EH (cell line): ENCODE data around the gene HDAC9.

ENCODE experiments used
- DNase-seq: peaks from one replicate; pipeline ENCODE4 v3.0.0-alpha.2; 2015; ENCODE audit warnings: low read depth

Gene HDAC9

GRCh38 chr7:18526368-18526878 is 30.9 kb downstream of the HDAC9 start:
- DNase-seq, result no peak

DNA sequence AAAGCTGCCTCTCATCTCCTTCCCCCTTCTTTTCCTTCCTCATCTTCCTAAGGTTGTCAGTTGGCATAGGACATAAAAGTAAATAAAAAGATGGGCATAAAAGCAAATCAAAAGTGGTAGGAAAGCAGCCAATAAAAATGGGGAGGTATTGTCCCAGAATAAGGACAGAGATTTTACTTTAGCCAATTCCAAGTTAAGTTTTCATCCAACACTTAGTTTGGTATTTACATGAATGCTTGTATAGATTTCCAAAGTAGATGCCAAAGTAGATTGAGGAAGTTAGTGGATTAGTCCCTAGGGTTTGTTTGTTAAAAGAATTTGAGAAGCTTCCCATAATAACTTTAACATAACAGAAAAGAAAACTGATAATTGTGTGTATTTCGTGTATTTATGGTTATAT is 33.7 kb downstream of the HDAC9 start:
- peak; percentile 17 for DNase-seq

- no peak for DNase-seq
Observed at GRCh38 chr7:18530224-18531179, 35.0 kb downstream of the HDAC9 start.

DNA sequence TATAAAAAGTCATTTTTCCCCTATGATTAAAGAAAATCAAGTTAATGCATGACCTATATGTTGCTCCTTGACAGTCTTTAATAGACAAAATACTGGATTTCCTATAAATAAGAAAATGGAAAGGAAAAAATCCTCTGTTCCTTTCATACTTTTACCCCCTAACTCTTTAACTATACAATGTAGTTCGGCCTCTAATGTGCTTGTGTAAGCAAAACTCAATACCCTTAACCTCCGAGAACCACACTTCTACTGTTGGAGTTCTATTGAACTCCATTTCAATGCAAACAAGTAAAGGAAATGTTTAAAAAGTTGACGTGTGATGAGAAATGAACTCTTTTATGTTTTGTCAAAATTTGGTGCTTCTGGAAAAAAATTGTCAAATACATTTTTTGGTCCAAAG is 36.0 kb downstream of the HDAC9 start:
- no peak for DNase-seq

- no peak for DNase-seq
Observed at GRCh38 chr7:18532813-18533212, 37.3 kb downstream of the HDAC9 start.

GRCh38 chr7:18534481-18534880 is 38.9 kb downstream of the HDAC9 start:
- DNase-seq, result no peak

- DNase-seq, result peak; percentile 29
Observed at GRCh38 chr7:18535810-18536415, 40.4 kb downstream of the HDAC9 start.

GRCh38 chr7:18536486-18536885 is 40.9 kb downstream of the HDAC9 start:
- peak; percentile 15 for DNase-seq

- no peak for DNase-seq
Observed at GRCh38 chr7:18538554-18539250, 43.2 kb downstream of the HDAC9 start.

DNA sequence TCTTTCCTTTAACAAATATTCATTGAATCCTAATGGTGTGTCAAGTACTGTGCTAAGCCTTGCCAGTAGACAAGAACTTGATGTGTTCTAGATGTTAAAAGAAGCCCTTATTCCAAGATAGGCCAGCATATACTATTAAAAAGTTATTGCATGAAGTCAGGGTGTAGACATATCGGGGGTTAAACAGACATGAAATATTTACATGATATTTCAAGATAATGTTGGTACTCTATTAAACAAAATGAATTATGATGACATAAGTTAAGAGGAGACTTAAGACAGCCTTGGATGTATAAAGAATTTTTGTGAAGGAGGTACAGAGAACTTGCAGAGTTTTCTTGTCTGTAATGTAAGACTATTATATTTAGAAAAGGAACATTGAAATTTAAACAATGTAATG is 44.8 kb downstream of the HDAC9 start:
- no peak for DNase-seq

- peak; percentile 95 for DNase-seq
Observed at GRCh38 chr7:18541181-18541870, 45.8 kb downstream of the HDAC9 start.

- DNase-seq, result no peak
Observed at GRCh38 chr7:18541871-18542212, 46.3 kb downstream of the HDAC9 start.

- DNase-seq, result no peak
Observed at GRCh38 chr7:18546576-18546975, 51.0 kb downstream of the HDAC9 start.

DNA sequence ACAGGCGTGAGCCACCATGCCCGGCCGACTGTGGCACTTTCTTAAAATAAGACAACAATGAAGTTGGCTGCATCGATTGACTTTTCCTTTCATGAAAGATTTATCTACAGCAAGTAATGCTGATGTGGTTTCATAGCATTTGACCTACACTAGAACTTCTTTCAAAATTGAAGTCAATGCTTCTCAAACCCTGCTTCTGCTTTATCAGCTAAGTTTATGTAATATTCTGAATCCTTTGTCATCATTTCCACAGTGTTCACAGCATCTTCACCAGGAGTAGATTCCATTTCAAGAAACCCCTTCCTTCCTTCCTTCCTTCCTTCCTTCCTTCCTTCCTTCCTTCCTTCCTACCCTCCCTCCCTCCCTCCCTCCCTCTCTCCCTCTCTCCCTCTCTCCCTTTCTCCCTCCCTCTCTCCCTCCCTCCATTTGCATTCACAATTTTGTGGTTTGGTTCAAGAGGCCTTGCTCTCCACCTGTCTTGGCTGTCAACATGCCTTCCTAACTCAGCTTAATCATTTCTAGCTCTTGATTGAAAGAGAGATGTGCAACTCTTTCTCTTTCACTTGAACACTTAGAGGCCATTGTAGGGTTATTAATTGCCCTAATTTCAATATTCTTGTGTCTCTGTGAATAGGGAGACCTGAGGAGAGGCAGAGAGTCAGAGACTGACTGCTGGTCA is 52.1 kb downstream of the HDAC9 start:
- no peak for DNase-seq

- peak; percentile 45 for DNase-seq
Observed at GRCh38 chr7:18548534-18548933, 53.0 kb downstream of the HDAC9 start.

DNA sequence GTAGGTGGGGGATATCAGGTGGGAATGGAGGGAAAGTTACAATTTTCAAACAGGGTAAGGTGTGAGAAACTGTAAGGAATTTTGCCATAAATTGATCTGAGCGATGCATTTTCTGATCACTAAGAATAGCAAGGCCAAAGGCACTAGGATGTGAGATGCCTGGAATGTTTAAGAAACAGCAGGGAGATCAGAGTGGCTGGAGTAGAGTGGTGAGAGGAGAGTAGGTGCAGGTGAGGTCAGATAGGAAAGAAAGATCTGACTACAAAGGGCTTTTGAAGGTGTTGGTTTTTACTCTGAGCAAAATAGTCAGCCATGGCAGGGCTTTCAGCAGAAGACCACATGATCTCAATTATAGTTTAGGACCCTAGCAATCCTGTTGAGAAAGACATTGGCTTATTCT is 55.0 kb downstream of the HDAC9 start:
- DNase-seq, result no peak

- peak; percentile 61 for DNase-seq
Observed at GRCh38 chr7:18552316-18552916, 56.9 kb downstream of the HDAC9 start.

- DNase-seq, result peak; percentile 29
Observed at GRCh38 chr7:18552943-18553604, 57.5 kb downstream of the HDAC9 start.

DNA sequence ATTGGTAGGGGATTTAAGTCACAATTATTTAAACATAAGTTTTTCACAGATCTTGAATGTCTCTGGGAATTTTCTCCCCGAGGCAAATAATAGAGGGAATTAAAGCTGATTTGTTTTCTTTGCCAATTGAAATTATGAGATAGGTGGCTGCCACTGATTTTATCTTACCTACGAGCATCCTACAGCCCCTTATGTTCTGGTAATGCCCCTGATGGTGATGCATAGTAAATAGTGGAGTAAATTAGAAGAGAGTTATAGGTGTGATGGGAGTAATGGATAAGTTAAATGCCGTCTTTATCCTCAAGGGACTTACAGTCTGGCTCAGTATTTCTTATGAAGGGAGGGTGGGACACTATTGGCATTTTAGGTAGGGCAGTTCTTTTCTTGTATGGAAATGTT is 58.1 kb downstream of the HDAC9 start:
- no peak for DNase-seq

GRCh38 chr7:18555120-18555519 is 59.6 kb downstream of the HDAC9 start:
- DNase-seq, result peak; percentile 77

- no peak for DNase-seq
Observed at GRCh38 chr7:18555968-18556367, 60.4 kb downstream of the HDAC9 start.
